ENCODE data around the gene RIPOR1. TPM values are rescaled to one million over a fixed set of nuclear protein-coding genes. Genes with fewer than 3 reads are reported as not detected.
"Not testable (repeated sequence)": the region's sequence is repeated elsewhere in the genome, so short reads cannot be mapped to it uniquely, and the experiment has no call there.

RIPOR1 gene
- 10 to 100 TPM; 24.6 to 32.7 TPM for total RNA-seq

- no peaks in the 10 kb centered on the region for H3K9me3 Mint-ChIP-seq
- ChIA-PET CTCF (interaction anchor here (0.6 to 3.7 kb wide), 6 partner anchors 7 to 496 kb away, joined by 4 to 16 read pairs (median 8); partner anchors contain the start of gene CARMIL2), POLR2A (interaction anchor here (1.5 to 2.1 kb wide), 4 partner anchors 10 to 132 kb away, joined by 5 to 11 read pairs (median 8); partner anchors contain the start of genes ACD, ATP6V0D1, CTCF and PARD6A)
- no peak within 1 kb of the TSS for H3K27ac Mint-ChIP-seq
- peak within 1 kb of the TSS; percentile 56 for H3K4me3 Mint-ChIP-seq
- peaks cover 44% of the 10 kb centered on the region for H3K27me3 Mint-ChIP-seq
- peaks cover 18% of the 10 kb centered on the region for H3K4me1 Mint-ChIP-seq
- no peaks in the 10 kb centered on the region for H3K36me3 Mint-ChIP-seq (ENCODE audit: low read depth)
- DNase-seq = peak; percentile 41
Observed at GRCh38 chr16:67528222-67528869, at the start of gene RIPOR1. Gene RIPOR1 (plus strand): TSS chr16:67528829. CDS start chr16:67538447, 9,618 bp downstream.

GRCh38 chr16:67480833-67481560 is 47.6 kb upstream of the RIPOR1 start, which contains the start of gene ATP6V0D1:
Gene ATP6V0D1 (minus strand): TSS chr16:67481157. CDS start chr16:67481086, 71 bp downstream.
- Mint-ChIP-seq H3K27ac (peak within 1 kb of the TSS; percentile 96), H3K27me3 (no peaks in the 10 kb centered on the region), H3K36me3 (ENCODE audit: low read depth) (peaks cover 20% of the 10 kb centered on the region), H3K4me3 (peak within 1 kb of the TSS; percentile 98), H3K4me1 (peaks cover 46% of the 10 kb centered on the region), H3K9me3 (no peaks in the 10 kb centered on the region)
- ChIA-PET CTCF (interaction anchor here (0.7 to 7.3 kb wide), 44 partner anchors 9 to 534 kb away, joined by 3 to 74 read pairs (median 4); partner anchors contain the start of genes ACD, C16orf86, CARMIL2 and CTCF), POLR2A (interaction anchor here (0.7 to 3.0 kb wide), 35 partner anchors 8 to 456 kb away, joined by 3 to 32 read pairs (median 5); partner anchors contain the start of genes ACD, CARMIL2, CTCF and FHOD1)
- DNase-seq = peak; percentile 99

- H3K9me3 Mint-ChIP-seq = no peaks in the 10 kb centered on the region
- POLR2A ChIA-PET = interaction anchor here (0.7 to 3.0 kb wide), 32 partner anchors 9 to 455 kb away, joined by 3 to 32 read pairs (median 5); partner anchors contain the start of genes ACD, CARMIL2, CTCF and FHOD1
- CTCF ChIA-PET = interaction anchor here (0.7 to 7.3 kb wide), 41 partner anchors 8 to 534 kb away, joined by 3 to 74 read pairs (median 5); partner anchors contain the start of genes ACD, C16orf86, CARMIL2 and CTCF
- peaks cover 39% of the 10 kb centered on the region for H3K4me1 Mint-ChIP-seq
- peaks cover 20% of the 10 kb centered on the region for H3K36me3 Mint-ChIP-seq (ENCODE audit: low read depth)
- no peaks in the 10 kb centered on the region for H3K27me3 Mint-ChIP-seq
- H3K27ac Mint-ChIP-seq = peak overlapping the region; percentile 96
- peak; percentile 69 for DNase-seq
- H3K4me3 Mint-ChIP-seq = peak overlapping the region; percentile 98
Observed at GRCh38 chr16:67481561-67482232, 46.9 kb upstream of the RIPOR1 start.

GRCh38 chr16:67482233-67482924 is 46.2 kb upstream of the RIPOR1 start:
- H3K27me3 Mint-ChIP-seq = no peaks in the 10 kb centered on the region
- DNase-seq = no peak
- ChIA-PET CTCF (interaction anchor here (1.0 to 7.3 kb wide), 16 partner anchors 9 to 190 kb away, joined by 3 to 74 read pairs (median 6); partner anchors contain the start of genes ACD, C16orf86 and ENKD1), POLR2A (interaction anchor here (0.6 to 3.0 kb wide), 10 partner anchors 10 to 312 kb away, joined by 3 to 32 read pairs (median 12); partner anchors contain the start of genes ACD, CTCF, NOL3 and PARD6A)
- H3K9me3 Mint-ChIP-seq = no peaks in the 10 kb centered on the region
- peak overlapping the region; percentile 96 for H3K27ac Mint-ChIP-seq
- H3K4me3 Mint-ChIP-seq = peak overlapping the region; percentile 98
- peaks cover 39% of the 10 kb centered on the region for H3K4me1 Mint-ChIP-seq
- peaks cover 20% of the 10 kb centered on the region for H3K36me3 Mint-ChIP-seq (ENCODE audit: low read depth)

- POLR2A ChIA-PET = interaction anchor here (0.6 kb wide), 1 partner anchor 313 kb away, joined by 3 read pairs; the partner anchor contains the start of gene NOL3
- CTCF ChIA-PET = interaction anchor here (4.4 to 7.3 kb wide), 2 partner anchors 32 to 38 kb away, joined by 72 to 74 read pairs; no protein-coding TSS in a partner anchor
- Mint-ChIP-seq H3K27ac (peak within 1 kb of the TSS; percentile 96), H3K9me3 (no peaks in the 10 kb centered on the region), H3K36me3 (ENCODE audit: low read depth) (peaks cover 16% of the 10 kb centered on the region), H3K4me1 (peaks cover 35% of the 10 kb centered on the region), H3K27me3 (no peaks in the 10 kb centered on the region), H3K4me3 (peak within 1 kb of the TSS; percentile 98)
- no peak for DNase-seq
Observed at GRCh38 chr16:67483150-67483549, 45.5 kb upstream of the RIPOR1 start, which contains the start of gene AGRP. Gene AGRP (minus strand): TSS chr16:67483547. CDS start chr16:67483398, 149 bp downstream.

- Mint-ChIP-seq H3K27ac (peak overlapping the region; percentile 35), H3K4me3 (no peak overlapping the region), H3K36me3 (ENCODE audit: low read depth) (peaks cover 16% of the 10 kb centered on the region), H3K9me3 (no peaks in the 10 kb centered on the region), H3K4me1 (peaks cover 31% of the 10 kb centered on the region), H3K27me3 (no peaks in the 10 kb centered on the region)
- ChIA-PET POLR2A (no interaction called here), CTCF (interaction anchor here (1.7 to 7.3 kb wide), 4 partner anchors 10 to 64 kb away, joined by 3 to 74 read pairs (median 39); no protein-coding TSS in a partner anchor)
- DNase-seq = no peak
Observed at GRCh38 chr16:67483731-67484525, 44.7 kb upstream of the RIPOR1 start.

- ChIA-PET CTCF (interaction anchor here (1.5 to 14.4 kb wide), 2 partner anchors 28 to 34 kb away, joined by 6 to 261 read pairs; no protein-coding TSS in a partner anchor), POLR2A (no interaction called here)
- Mint-ChIP-seq H3K27ac (no peak overlapping the region), H3K9me3 (no peaks in the 10 kb centered on the region), H3K4me1 (peaks cover 17% of the 10 kb centered on the region), H3K36me3 (ENCODE audit: low read depth) (peaks cover 16% of the 10 kb centered on the region), H3K4me3 (no peak overlapping the region), H3K27me3 (no peaks in the 10 kb centered on the region)
- DNase-seq = no peak
Observed at GRCh38 chr16:67486805-67487204, 41.8 kb upstream of the RIPOR1 start.

- H3K27me3 Mint-ChIP-seq, H3K9me3 Mint-ChIP-seq, H3K4me3 Mint-ChIP-seq, DNase-seq, POLR2A ChIA-PET, H3K27ac Mint-ChIP-seq: not testable (repeated sequence)
- H3K36me3 Mint-ChIP-seq (ENCODE audit: low read depth) = peaks cover 16% of the 10 kb centered on the region
- CTCF ChIA-PET = interaction anchor here (1.5 to 14.4 kb wide), 2 partner anchors 27 to 33 kb away, joined by 6 to 261 read pairs; no protein-coding TSS in a partner anchor
- H3K4me1 Mint-ChIP-seq = peaks cover 14% of the 10 kb centered on the region
Observed at GRCh38 chr16:67487561-67487960, 41.1 kb upstream of the RIPOR1 start.

GRCh38 chr16:67489401-67490083 is 39.1 kb upstream of the RIPOR1 start:
- Mint-ChIP-seq H3K27me3 (no peaks in the 10 kb centered on the region), H3K36me3 (ENCODE audit: low read depth) (peaks cover 9% of the 10 kb centered on the region), H3K27ac (no peak overlapping the region), H3K4me3 (no peak overlapping the region), H3K4me1 (peaks cover 5% of the 10 kb centered on the region), H3K9me3 (no peaks in the 10 kb centered on the region)
- ChIA-PET CTCF (interaction anchor here (0.8 to 14.4 kb wide), 5 partner anchors 8 to 156 kb away, joined by 3 to 261 read pairs (median 7); partner anchors contain the start of genes ATP6V0D1 and CARMIL2), POLR2A (interaction anchor here (3.1 to 6.6 kb wide), 2 partner anchors 8 to 25 kb away, joined by 10 to 32 read pairs; partner anchors contain the start of gene ATP6V0D1)
- DNase-seq = no peak

GRCh38 chr16:67490335-67491096 is 38.1 kb upstream of the RIPOR1 start:
- Mint-ChIP-seq H3K36me3 (ENCODE audit: low read depth) (peaks cover under 1% of the 10 kb centered on the region), H3K27me3 (no peaks in the 10 kb centered on the region), H3K27ac (no peak overlapping the region), H3K9me3 (no peaks in the 10 kb centered on the region), H3K4me3 (no peak overlapping the region), H3K4me1 (peaks cover 7% of the 10 kb centered on the region)
- ChIA-PET CTCF (interaction anchor here (1.0 to 14.4 kb wide), 6 partner anchors 9 to 155 kb away, joined by 3 to 261 read pairs (median 10); partner anchors contain the start of genes ATP6V0D1 and CARMIL2), POLR2A (interaction anchor here (3.1 to 6.6 kb wide), 2 partner anchors 9 to 24 kb away, joined by 10 to 32 read pairs; partner anchors contain the start of gene ATP6V0D1)
- DNase-seq = no peak
